ENCODE results near the gene KCNQ1OT1. TPM values are rescaled to one million over a fixed set of nuclear protein-coding genes. Genes with fewer than 3 reads are reported as not detected.

The KCNQ1OT1 gene
- total and polyA plus RNA-seq, 12 donors: 0.15 to 10.6 (median 1.1) TPM

GRCh38 chr11:2585566-2586086 is 114.2 kb downstream of the KCNQ1OT1 start:
- H3K27ac ChIP-seq: peak overlapping the region in 1 of 5 donors; percentile 58
- no peak for TF ChIP-seq POLR2A (IDR thresholded peaks at IDR 0.05)
- TF ChIP-seq CTCF (IDR thresholded peaks at IDR 0.05): no peak
- 91 to 92% (median 91%) methylated on average over 6 of the region's 6 CpGs; no CpG with 5 or more reads in 1 of the 4 donors for WGBS, 4 donors
- H3K27me3 ChIP-seq: no peaks in the 10 kb centered on the region
- peak in 4 of 7 donors; percentile 7 to 19 (median 10) for DNase-seq
- peaks cover 0 to 65% of the 10 kb centered on the region in 2 donors for H3K36me3 ChIP-seq (replicated peaks in 1 of 2)
- no peaks in the 10 kb centered on the region for H3K4me1 ChIP-seq (replicated peaks in 1 of 2)
- intact Hi-C loops (cut with DNase I): no loop called here
- H3K9me3 ChIP-seq (replicated peaks in 1 of 3): no peaks in the 10 kb centered on the region
- H3K4me3 ChIP-seq: no peak overlapping the region

GRCh38 chr11:2584812-2585565 is 114.8 kb downstream of the KCNQ1OT1 start:
- Histone ChIP-seq H3K27me3 (no peaks in the 10 kb centered on the region), H3K27ac (peak overlapping the region in 1 of 5 donors; percentile 29), H3K4me3 (no peak overlapping the region), H3K36me3 (replicated peaks in 1 of 2) (peaks cover 0 to 58% of the 10 kb centered on the region in 2 donors), H3K4me1 (replicated peaks in 1 of 2) (no peaks in the 10 kb centered on the region), H3K9me3 (replicated peaks in 1 of 3) (no peaks in the 10 kb centered on the region)
- DNase-seq: peak in 6 of 7 donors; percentile 1 to 41 (median 14)
- TF ChIP-seq CTCF (IDR thresholded peaks at IDR 0.05) (no peak), POLR2A (IDR thresholded peaks at IDR 0.05) (no peak)
- WGBS, 4 donors: 90 to 96% (median 93%) methylated on average over 5 to 18 of the region's 18 CpGs
- intact Hi-C loops (cut with DNase I): no loop called here

- 91 to 98% (median 92%) methylated on average over 3 to 4 of the region's 4 CpGs for WGBS, 4 donors
- H3K27me3 ChIP-seq: no peaks in the 10 kb centered on the region
Observed at GRCh38 chr11:2584434-2584811, 115.4 kb downstream of the KCNQ1OT1 start.

More at GRCh38 chr11:2584434-2584811, 115.4 kb downstream of the KCNQ1OT1 start:
- H3K27ac ChIP-seq: peak overlapping the region in 1 of 5 donors; percentile 34
- H3K4me1 ChIP-seq (replicated peaks in 1 of 2): no peaks in the 10 kb centered on the region
- no peak overlapping the region for H3K4me3 ChIP-seq
- no peak for TF ChIP-seq POLR2A (IDR thresholded peaks at IDR 0.05)
- no peak for TF ChIP-seq CTCF (IDR thresholded peaks at IDR 0.05)
- H3K9me3 ChIP-seq (replicated peaks in 1 of 3): no peaks in the 10 kb centered on the region
- no peak for DNase-seq
- H3K36me3 ChIP-seq (replicated peaks in 1 of 2): peaks cover 0 to 53% of the 10 kb centered on the region in 2 donors
- intact Hi-C loops (cut with DNase I): no loop called here

Data from adrenal gland (tissue), 12 donors.